CD8-positive, alpha-beta memory T cell (primary cell): ENCODE measurements around the gene BDH1. TPM values are rescaled to one million over a fixed set of nuclear protein-coding genes. Genes with fewer than 3 reads are reported as not detected.

ENCODE experiments used
- CTCF ChIA-PET: fragments of 350-600 bp; sonication (Branson Sonifier 250); formaldehyde crosslinking; loops from one replicate; lab custom pipeline; 2021; ENCODE audit warnings: antibody characterized with exemption; lab: Charles Lee
- POLR2A ChIA-PET: fragments of 350-600 bp; sonication (Branson Sonifier 250); formaldehyde crosslinking; loops from one replicate; lab custom pipeline; 2021; ENCODE audit warnings: antibody characterized with exemption; lab: Charles Lee
- DNase-seq, 5 donors: peaks; one replicate each; pipeline versions ENCODE4 v3.0.0 to v3.0.0-alpha.2; 2020 to 2022; ENCODE audit warnings: mixed read lengths in 1 of 5
- H3K27ac ChIP-seq: one replicate; pipeline ENCODE4 v1.7.0; 2013; ENCODE audit warnings: low read depth, mild to moderate bottlenecking, low read length, moderate library complexity
- H3K27me3 ChIP-seq: 2 replicates; pipeline ENCODE4 v1.7.0; 2013; ENCODE audit warnings: low read length, mild to moderate bottlenecking; ENCODE audit not compliant: insufficient read depth, poor library complexity, severe bottlenecking
- H3K36me3 ChIP-seq: 2 replicates; pipeline ENCODE4 v1.7.0; 2013; ENCODE audit warnings: mild to moderate bottlenecking, low read length, moderate library complexity; ENCODE audit not compliant: insufficient read depth
- H3K4me1 ChIP-seq: 2 replicates; pipeline ENCODE4 v1.7.0; 2013; ENCODE audit warnings: mild to moderate bottlenecking, low read length, moderate library complexity; ENCODE audit not compliant: insufficient read depth
- H3K4me3 ChIP-seq: 2 replicates; pipeline ENCODE4 v1.7.0; 2013; ENCODE audit warnings: mild to moderate bottlenecking, low read length
- H3K9me3 ChIP-seq: 2 replicates; pipeline ENCODE4 v1.7.0; 2013; ENCODE audit warnings: mild to moderate bottlenecking, low read length
- H3K27ac Mint-ChIP-seq, 8 donors: one replicate each; pipeline ENCODE4 v1.8.0; 2020 to 2021; ENCODE audit warnings: mixed read lengths in 8 of 8, mild to moderate bottlenecking in 6 of 8, inconsistent platforms in 3 of 8, moderate library complexity in 3 of 8
- H3K27me3 Mint-ChIP-seq, 2 donors: one replicate each; pipeline ENCODE4 v1.8.0; 2020 to 2021; ENCODE audit warnings: mixed read lengths in 2 of 2, mild to moderate bottlenecking in 1 of 2, moderate library complexity in 1 of 2
- H3K36me3 Mint-ChIP-seq, 3 donors: one replicate each; pipeline ENCODE4 v1.8.0; 2020 to 2021; ENCODE audit warnings: mixed read lengths in 3 of 3, inconsistent platforms in 1 of 3, mild to moderate bottlenecking in 1 of 3
- H3K4me1 Mint-ChIP-seq, 3 donors: one replicate each; pipeline ENCODE4 v1.8.0; 2020 to 2021; ENCODE audit warnings: mixed read lengths in 3 of 3, inconsistent platforms in 1 of 3, mild to moderate bottlenecking in 1 of 3
- H3K4me3 Mint-ChIP-seq, 7 donors: one replicate each; pipeline ENCODE4 v1.8.0; 2020 to 2021; ENCODE audit warnings: mixed read lengths in 7 of 7, mild to moderate bottlenecking in 6 of 7, moderate library complexity in 4 of 7, inconsistent platforms in 2 of 7
- H3K9me3 Mint-ChIP-seq, 5 donors: one replicate each; pipeline ENCODE4 v1.8.0; 2020 to 2022; ENCODE audit warnings: mixed read lengths in 5 of 5, mild to moderate bottlenecking in 3 of 5, moderate library complexity in 2 of 5, inconsistent platforms in 1 of 5
- polyA plus RNA-seq: library from polyadenylated mRNA; unstranded; fragments of 300-500 nt; fragmentation: Illumina TruSeq; gene quantifications from one replicate; pipeline ENCODE4 v1.2.3, GENCODE V29; 2021
- total RNA-seq, 2 experiments: library from RNA; stranded (reverse); gene quantifications; one replicate each; pipeline ENCODE4 v1.2.3, GENCODE V29; 2021

BDH1 gene
- total and polyA plus RNA-seq, 3 experiments from 2014 or later, result 21.4 to 64.6 (median 59.3) TPM

GRCh38 chr3:197564097-197564843 is 8.5 kb upstream of the BDH1 start:
- DNase-seq, result no peak
- Histone ChIP-seq H3K4me1 (no peaks in the 10 kb centered on the region), H3K36me3 (no peaks in the 10 kb centered on the region), H3K4me3 (no peak overlapping the region), H3K9me3 (no peaks in the 10 kb centered on the region), H3K27ac (no peak overlapping the region), H3K27me3 (no peaks in the 10 kb centered on the region)
- ChIA-PET POLR2A (interaction anchor here (0.6 kb wide), 1 partner anchor 22 kb away, joined by 4 read pairs; no protein-coding TSS in a partner anchor), CTCF (no interaction called here)
- peaks cover 14 to 61% of the 10 kb centered on the region in 2 donors for H3K27me3 Mint-ChIP-seq
- peaks cover 6 to 14% (median 10%) of the 10 kb centered on the region in 5 donors for H3K9me3 Mint-ChIP-seq
- no peak overlapping the region for H3K27ac Mint-ChIP-seq
- no peak overlapping the region for H3K4me3 Mint-ChIP-seq
- H3K4me1 Mint-ChIP-seq, result no peaks in the 10 kb centered on the region
- peaks cover 0 to 8% (median 1%) of the 10 kb centered on the region in 3 donors for H3K36me3 Mint-ChIP-seq

DNA sequence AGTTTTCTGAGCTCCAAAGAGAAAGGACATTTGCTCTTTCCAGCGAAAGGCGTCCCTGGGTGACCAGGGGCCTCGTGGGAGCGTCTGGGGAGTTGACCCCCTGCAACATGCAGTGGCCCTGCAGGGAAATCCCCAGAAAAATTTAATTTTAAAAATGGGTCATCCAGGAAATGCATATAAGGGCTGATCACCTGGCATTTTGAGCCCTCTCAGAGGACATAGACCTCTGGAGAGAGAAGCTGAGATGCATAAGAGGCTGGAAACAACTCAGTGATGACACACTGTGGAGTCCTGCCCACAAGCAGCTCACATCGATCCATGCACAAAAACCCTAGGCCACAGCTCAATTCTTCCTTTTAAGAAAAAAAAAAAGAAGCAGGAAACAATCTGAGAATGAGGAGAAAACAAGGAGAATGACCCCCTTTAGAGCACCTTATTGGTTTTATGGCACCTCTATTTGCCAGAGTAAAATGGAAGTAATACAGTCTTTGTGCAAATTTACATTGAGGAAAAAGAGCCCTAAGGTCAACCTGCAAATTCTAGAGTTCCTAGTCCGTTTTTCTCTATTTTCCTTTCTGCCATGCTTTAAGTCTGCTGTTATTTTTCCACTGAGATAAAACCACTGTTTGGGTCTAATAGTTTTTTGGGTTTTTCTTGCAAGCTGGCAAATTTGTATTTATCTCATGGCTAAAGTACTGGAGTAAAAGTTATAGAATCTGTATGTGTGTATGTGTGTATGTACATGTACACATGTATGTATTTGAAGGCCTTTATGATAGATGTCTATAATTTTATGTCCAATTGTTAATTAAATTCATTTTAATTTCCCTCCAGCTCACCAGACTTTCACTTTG is 6.9 kb upstream of the BDH1 start:
- DNase-seq, result no peak
- peaks cover 6 to 14% (median 10%) of the 10 kb centered on the region in 5 donors for H3K9me3 Mint-ChIP-seq

GRCh38 chr3:197561926-197562325 is 6.2 kb upstream of the BDH1 start:
- H3K27ac Mint-ChIP-seq, result peak overlapping the region in 1 of 8 donors; percentile 29
- H3K4me1 Mint-ChIP-seq, result peaks cover 0 to 2% (median 0%) of the 10 kb centered on the region in 3 donors
- H3K9me3 Mint-ChIP-seq, result peaks cover 6 to 14% (median 10%) of the 10 kb centered on the region in 5 donors
- no peak for DNase-seq
- CTCF ChIA-PET, result no interaction called here
- no peak overlapping the region for H3K27ac ChIP-seq
- no peak overlapping the region for H3K4me3 ChIP-seq
- POLR2A ChIA-PET, result no interaction called here
- H3K4me3 Mint-ChIP-seq, result peak overlapping the region in 1 of 7 donors; percentile 66
- H3K4me1 ChIP-seq, result no peaks in the 10 kb centered on the region
- H3K27me3 ChIP-seq, result peaks cover 6% of the 10 kb centered on the region
- peaks cover 0 to 8% (median 1%) of the 10 kb centered on the region in 3 donors for H3K36me3 Mint-ChIP-seq
- no peaks in the 10 kb centered on the region for H3K9me3 ChIP-seq
- no peaks in the 10 kb centered on the region for H3K36me3 ChIP-seq
- H3K27me3 Mint-ChIP-seq, result peaks cover 28 to 50% of the 10 kb centered on the region in 2 donors

More for the DNA sequence above, 6.9 kb upstream of the BDH1 start:
- Mint-ChIP-seq H3K27me3 (peaks cover 27 to 57% of the 10 kb centered on the region in 2 donors), H3K4me3 (peak overlapping the region in 1 of 7 donors; percentile 66), H3K27ac (no peak overlapping the region), H3K4me1 (no peaks in the 10 kb centered on the region), H3K36me3 (peaks cover 0 to 8% (median 1%) of the 10 kb centered on the region in 3 donors)
- CTCF ChIA-PET, result no interaction called here
- H3K4me3 ChIP-seq, result no peak overlapping the region
- POLR2A ChIA-PET, result no interaction called here
- H3K9me3 ChIP-seq, result no peaks in the 10 kb centered on the region
- H3K36me3 ChIP-seq, result no peaks in the 10 kb centered on the region
- peaks cover 5% of the 10 kb centered on the region for H3K27me3 ChIP-seq
- H3K4me1 ChIP-seq, result no peaks in the 10 kb centered on the region
- no peak overlapping the region for H3K27ac ChIP-seq

- Mint-ChIP-seq H3K36me3 (peaks cover 1 to 8% (median 3%) of the 10 kb centered on the region in 3 donors), H3K27ac (no peak overlapping the region), H3K27me3 (peaks cover 29 to 47% of the 10 kb centered on the region in 2 donors), H3K4me3 (peak overlapping the region in 2 of 7 donors; percentile 28 to 49), H3K4me1 (peaks cover 0 to 2% (median 0%) of the 10 kb centered on the region in 3 donors), H3K9me3 (peaks cover 6 to 11% (median 10%) of the 10 kb centered on the region in 5 donors)
- Histone ChIP-seq H3K27me3 (peaks cover 6% of the 10 kb centered on the region), H3K4me3 (no peak overlapping the region), H3K27ac (no peak overlapping the region), H3K4me1 (no peaks in the 10 kb centered on the region), H3K9me3 (no peaks in the 10 kb centered on the region), H3K36me3 (no peaks in the 10 kb centered on the region)
- POLR2A ChIA-PET, result no interaction called here
- CTCF ChIA-PET, result no interaction called here
- DNase-seq, result no peak
Measured at GRCh38 chr3:197559651-197560050, 3.9 kb upstream of the BDH1 start.

GRCh38 chr3:197554562-197555280 is 1.0 kb downstream of the BDH1 start:
- ChIA-PET CTCF (interaction anchor here (0.7 to 0.9 kb wide), 2 partner anchors 12 to 410 kb away, joined by 3 read pairs; no protein-coding TSS in a partner anchor), POLR2A (no interaction called here)
- H3K4me1 Mint-ChIP-seq, result peaks cover 13 to 20% (median 20%) of the 10 kb centered on the region in 3 donors
- peaks cover 10% of the 10 kb centered on the region for H3K4me1 ChIP-seq
- H3K27me3 Mint-ChIP-seq, result peaks cover 16 to 19% of the 10 kb centered on the region in 2 donors
- no peaks in the 10 kb centered on the region for H3K9me3 Mint-ChIP-seq
- peak overlapping the region; percentile 75 to 98 (median 91) for H3K27ac Mint-ChIP-seq
- peak overlapping the region; percentile 90 to 95 (median 93) for H3K4me3 Mint-ChIP-seq
- H3K27me3 ChIP-seq, result peaks cover 6% of the 10 kb centered on the region
- no peaks in the 10 kb centered on the region for H3K36me3 ChIP-seq
- H3K36me3 Mint-ChIP-seq, result peaks cover 0 to 5% (median 3%) of the 10 kb centered on the region in 3 donors
- DNase-seq, result peak; percentile 82 to 91 (median 86)
- H3K27ac ChIP-seq, result peak overlapping the region; percentile 81
- H3K9me3 ChIP-seq, result no peaks in the 10 kb centered on the region
- peak overlapping the region; percentile 83 for H3K4me3 ChIP-seq

- Mint-ChIP-seq H3K9me3 (no peaks in the 10 kb centered on the region), H3K36me3 (peaks cover 0 to 5% (median 3%) of the 10 kb centered on the region in 3 donors), H3K4me1 (peaks cover 13 to 20% (median 20%) of the 10 kb centered on the region in 3 donors), H3K4me3 (peak overlapping the region; percentile 90 to 95 (median 93)), H3K27ac (peak overlapping the region; percentile 75 to 96 (median 88)), H3K27me3 (peaks cover 11 to 18% of the 10 kb centered on the region in 2 donors)
- Histone ChIP-seq H3K4me3 (peak overlapping the region; percentile 83), H3K27ac (peak overlapping the region; percentile 81), H3K4me1 (peaks cover 10% of the 10 kb centered on the region), H3K9me3 (no peaks in the 10 kb centered on the region), H3K27me3 (peaks cover 6% of the 10 kb centered on the region), H3K36me3 (no peaks in the 10 kb centered on the region)
- ChIA-PET CTCF (interaction anchor here (0.7 to 0.9 kb wide), 2 partner anchors 11 to 410 kb away, joined by 3 read pairs; no protein-coding TSS in a partner anchor), POLR2A (no interaction called here)
- no peak for DNase-seq
Measured at GRCh38 chr3:197554196-197554561, 1.6 kb downstream of the BDH1 start.

- Mint-ChIP-seq H3K36me3 (peaks cover 0 to 5% (median 3%) of the 10 kb centered on the region in 3 donors), H3K4me1 (peaks cover 13 to 23% (median 20%) of the 10 kb centered on the region in 3 donors), H3K27me3 (peaks cover 0 to 3% of the 10 kb centered on the region in 2 donors), H3K4me3 (peak overlapping the region in 1 of 7 donors; percentile 74), H3K27ac (peak overlapping the region in 2 of 8 donors; percentile 22 to 66), H3K9me3 (no peaks in the 10 kb centered on the region)
- no peak for DNase-seq
- Histone ChIP-seq H3K27me3 (no peaks in the 10 kb centered on the region), H3K4me1 (peaks cover 10% of the 10 kb centered on the region), H3K9me3 (no peaks in the 10 kb centered on the region), H3K27ac (no peak overlapping the region), H3K36me3 (no peaks in the 10 kb centered on the region), H3K4me3 (no peak overlapping the region)
- ChIA-PET CTCF (no interaction called here), POLR2A (no interaction called here)
Measured at GRCh38 chr3:197552198-197552597, 3.6 kb downstream of the BDH1 start.
